Activated naive CD8-positive, alpha-beta T cell treated with anti-CD3 and anti-CD28 coated beads, Interleukin-2, amount 10 ng/mL, durations not matched to agents 7 days and 5 days (primary cell): Measurements from ENCODE around the gene OR4P4. TPM values are rescaled to one million over a fixed set of nuclear protein-coding genes. Genes with fewer than 3 reads are reported as not detected.

ENCODE experiments used
- ATAC-seq: fragments of 150-1000 bp; cut with Tn5 transposase; one replicate; pipeline ENCODE4 v1.10.0; 2021; ENCODE audit warnings: low read depth, moderate library complexity
- POLR2A ChIA-PET: fragments of 350-600 bp; sonication (Branson Sonifier 250); formaldehyde crosslinking; loops from one replicate; lab custom pipeline; 2021; ENCODE audit warnings: antibody characterized with exemption; lab: Charles Lee
- DNase-seq: peaks from one replicate; pipeline ENCODE4 v3.0.0; 2021
- H3K27ac Mint-ChIP-seq: one replicate; pipeline ENCODE4 v1.8.0; 2022; ENCODE audit warnings: mild to moderate bottlenecking, mixed read lengths
- H3K27me3 Mint-ChIP-seq: one replicate; pipeline ENCODE4 v1.8.0; 2022; ENCODE audit warnings: mild to moderate bottlenecking, moderate library complexity, mixed read lengths
- H3K36me3 Mint-ChIP-seq: one replicate; pipeline ENCODE4 v1.8.0; 2021; ENCODE audit warnings: mild to moderate bottlenecking, mixed read lengths
- H3K4me1 Mint-ChIP-seq: one replicate; pipeline ENCODE4 v1.8.0; 2021; ENCODE audit warnings: mixed read lengths
- H3K4me3 Mint-ChIP-seq: one replicate; pipeline ENCODE4 v1.8.0; 2022; ENCODE audit warnings: mild to moderate bottlenecking, moderate library complexity, mixed read lengths
- H3K9me3 Mint-ChIP-seq: one replicate; pipeline ENCODE4 v1.8.0; 2021; ENCODE audit warnings: mixed read lengths
- total RNA-seq, 2 experiments: library from RNA; stranded (reverse); gene quantifications; one replicate each; pipeline ENCODE4 v1.2.3, GENCODE V29; 2021

The OR4P4 gene
- not detected for total RNA-seq

DNA sequence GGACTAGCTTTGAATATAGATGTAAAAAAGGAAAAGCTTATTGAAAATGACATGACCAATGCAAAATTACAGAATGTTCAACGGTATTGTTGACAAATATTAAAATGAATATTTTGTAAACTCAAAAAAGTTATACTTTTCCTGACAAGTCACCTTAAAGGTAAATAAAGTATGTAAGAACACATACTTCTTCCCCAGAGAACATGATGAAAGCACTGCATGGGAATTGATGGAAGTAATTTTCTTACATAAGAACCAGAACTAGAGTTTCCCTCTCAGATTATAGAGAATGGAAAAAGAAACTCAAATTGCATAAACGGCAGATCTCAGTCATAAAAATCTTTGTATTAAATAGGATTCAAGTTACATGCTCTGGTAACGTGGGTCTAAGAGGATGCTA lies at the start of gene OR4P4:
Gene OR4P4 (plus strand): TSS at position 301 of the 400 bp plus-strand sequence.
- H3K4me3 Mint-ChIP-seq = no peak within 1 kb of the TSS
- no peak within 1 kb of the TSS for H3K27ac Mint-ChIP-seq
- ATAC-seq (no peak), DNase-seq (no peak)
- no peaks in the 10 kb centered on the region for H3K27me3 Mint-ChIP-seq
- no peaks in the 10 kb centered on the region for H3K4me1 Mint-ChIP-seq
- H3K9me3 Mint-ChIP-seq = peaks cover 9% of the 10 kb centered on the region
- H3K36me3 Mint-ChIP-seq = no peaks in the 10 kb centered on the region
- POLR2A ChIA-PET = no interaction called here

DNA sequence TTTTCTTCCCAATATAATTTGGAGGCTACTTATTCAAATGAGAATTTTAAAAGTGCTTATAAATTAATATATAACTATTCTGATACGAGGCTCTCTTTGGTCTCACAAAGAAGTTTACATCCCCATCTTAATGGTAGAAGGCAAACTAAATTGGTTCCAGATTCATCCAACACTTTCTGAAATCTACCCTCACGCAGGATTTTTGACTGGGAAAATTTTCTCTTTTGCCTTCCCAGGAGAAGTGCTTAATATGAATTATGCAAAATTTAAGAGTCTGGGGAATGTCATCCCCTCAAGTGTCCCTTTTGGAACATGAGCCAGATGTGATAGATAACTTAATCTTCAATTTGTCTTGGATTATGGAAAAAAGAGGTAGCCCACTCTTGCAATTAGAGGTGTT lies 27.4 kb upstream of the OR4P4 start, which contains the start of gene OR4C11:
Gene OR4C11 (minus strand): TSS at position 101 of the 400 bp plus-strand sequence. CDS start 3,272 bp downstream, outside the sequence.
- H3K4me1 Mint-ChIP-seq = no peaks in the 10 kb centered on the region
- POLR2A ChIA-PET = no interaction called here
- ATAC-seq (no peak), DNase-seq (no peak)
- H3K9me3 Mint-ChIP-seq = peaks cover 6% of the 10 kb centered on the region
- H3K27ac Mint-ChIP-seq = no peak within 1 kb of the TSS
- no peak within 1 kb of the TSS for H3K4me3 Mint-ChIP-seq
- H3K36me3 Mint-ChIP-seq = no peaks in the 10 kb centered on the region
- no peaks in the 10 kb centered on the region for H3K27me3 Mint-ChIP-seq

DNA sequence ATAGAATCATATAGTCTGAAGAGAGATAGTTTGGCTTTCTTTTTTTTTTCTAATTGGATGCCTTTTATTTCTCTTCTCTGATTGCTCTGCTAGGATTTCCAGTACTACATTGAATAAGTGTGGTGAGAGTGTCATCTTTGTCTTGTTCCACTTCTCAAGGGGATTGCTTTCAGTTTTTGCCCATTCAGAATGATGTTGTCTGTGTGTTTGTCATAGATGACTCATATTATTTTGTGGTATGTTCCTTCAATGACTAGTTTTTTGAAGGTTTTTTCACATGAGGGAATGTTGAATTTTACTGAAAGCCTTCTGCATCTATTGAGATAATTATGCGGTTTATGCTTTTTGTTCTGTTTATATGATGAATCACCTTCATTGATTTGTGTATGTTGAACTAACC lies 10.4 kb upstream of the OR4P4 start:
- Mint-ChIP-seq H3K27me3 (no peaks in the 10 kb centered on the region), H3K36me3 (no peaks in the 10 kb centered on the region), H3K4me1 (no peaks in the 10 kb centered on the region), H3K9me3 (peaks cover 23% of the 10 kb centered on the region), H3K27ac (no peak overlapping the region), H3K4me3 (no peak overlapping the region)
- no peak for DNase-seq
- POLR2A ChIA-PET = no interaction called here
- no peak for ATAC-seq

DNA sequence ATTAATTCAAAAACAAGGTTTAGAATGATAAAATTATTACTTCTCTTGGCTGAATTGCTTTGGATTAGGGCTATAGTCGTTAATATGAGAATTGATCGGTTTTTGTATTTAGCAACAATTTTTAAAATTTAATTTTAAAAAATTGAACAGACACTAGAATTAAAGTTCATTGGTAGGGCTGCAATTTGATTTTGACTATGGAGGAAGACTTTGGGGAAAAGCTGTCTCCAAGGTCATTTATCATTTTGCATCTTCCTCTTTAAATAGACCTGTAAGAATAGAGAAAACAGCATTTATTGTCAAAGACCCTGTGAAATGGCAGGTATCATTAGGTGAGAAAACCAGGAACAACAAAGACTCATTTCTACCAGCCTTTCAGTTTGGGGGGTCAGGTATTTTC lies 13.1 kb downstream of the OR4P4 start, which contains the start of gene OR4S2:
Gene OR4S2 (plus strand): TSS at position 301 of the 400 bp plus-strand sequence. CDS start 2,577 bp downstream, outside the sequence.
- no peaks in the 10 kb centered on the region for H3K27me3 Mint-ChIP-seq
- ATAC-seq (no peak), DNase-seq (no peak)
- H3K27ac Mint-ChIP-seq = no peak within 1 kb of the TSS
- no peaks in the 10 kb centered on the region for H3K4me1 Mint-ChIP-seq
- H3K4me3 Mint-ChIP-seq = no peak within 1 kb of the TSS
- H3K36me3 Mint-ChIP-seq = no peaks in the 10 kb centered on the region
- H3K9me3 Mint-ChIP-seq = peaks cover 6% of the 10 kb centered on the region
- POLR2A ChIA-PET = no interaction called here

DNA sequence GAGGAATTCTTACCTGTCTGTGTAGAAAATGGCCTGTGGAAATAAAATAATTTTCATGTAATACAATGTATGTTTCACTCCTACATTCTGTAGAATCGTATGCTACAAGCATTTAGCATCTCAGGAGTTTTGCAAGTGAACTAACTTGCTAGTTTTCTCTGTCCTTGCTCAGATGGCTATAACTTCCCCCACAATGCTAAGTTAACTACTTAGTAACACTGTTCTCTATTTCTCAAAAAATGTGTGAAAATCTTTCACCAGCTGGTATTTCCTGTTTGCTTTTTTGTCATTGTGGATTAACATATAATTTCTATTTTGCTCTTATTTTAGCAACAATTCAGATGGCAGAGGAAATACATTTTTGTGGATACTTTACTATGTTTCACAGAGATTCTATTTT lies 17.6 kb downstream of the OR4P4 start:
- DNase-seq = no peak
- Mint-ChIP-seq H3K4me3 (no peak overlapping the region), H3K27ac (no peak overlapping the region), H3K36me3 (no peaks in the 10 kb centered on the region), H3K9me3 (peaks cover 12% of the 10 kb centered on the region), H3K4me1 (no peaks in the 10 kb centered on the region), H3K27me3 (no peaks in the 10 kb centered on the region)
- no peak for ATAC-seq
- POLR2A ChIA-PET = no interaction called here

DNA sequence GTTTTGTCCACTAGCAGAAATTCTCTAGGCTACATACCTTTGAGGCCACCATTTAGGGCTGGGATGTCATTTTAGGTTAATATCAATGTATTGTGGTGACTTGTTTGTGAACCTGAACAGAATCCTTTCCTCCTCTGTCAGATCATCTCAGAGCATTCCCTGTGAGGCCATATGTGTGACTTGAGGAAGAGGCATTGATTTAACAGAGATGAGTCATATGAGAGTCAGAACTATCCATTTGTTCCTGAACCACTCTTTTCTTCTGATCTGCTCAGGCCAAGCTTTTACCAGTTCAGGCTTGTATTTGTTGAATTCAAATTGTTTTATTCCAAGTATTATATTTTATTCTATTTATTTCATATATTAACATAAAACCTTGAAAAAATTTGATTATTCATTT lies 20.2 kb downstream of the OR4P4 start:
- DNase-seq (no peak), ATAC-seq (no peak)
- Mint-ChIP-seq H3K27ac (no peak overlapping the region), H3K36me3 (no peaks in the 10 kb centered on the region), H3K4me1 (no peaks in the 10 kb centered on the region), H3K9me3 (peaks cover 12% of the 10 kb centered on the region), H3K4me3 (no peak overlapping the region), H3K27me3 (no peaks in the 10 kb centered on the region)
- POLR2A ChIA-PET = no interaction called here

DNA sequence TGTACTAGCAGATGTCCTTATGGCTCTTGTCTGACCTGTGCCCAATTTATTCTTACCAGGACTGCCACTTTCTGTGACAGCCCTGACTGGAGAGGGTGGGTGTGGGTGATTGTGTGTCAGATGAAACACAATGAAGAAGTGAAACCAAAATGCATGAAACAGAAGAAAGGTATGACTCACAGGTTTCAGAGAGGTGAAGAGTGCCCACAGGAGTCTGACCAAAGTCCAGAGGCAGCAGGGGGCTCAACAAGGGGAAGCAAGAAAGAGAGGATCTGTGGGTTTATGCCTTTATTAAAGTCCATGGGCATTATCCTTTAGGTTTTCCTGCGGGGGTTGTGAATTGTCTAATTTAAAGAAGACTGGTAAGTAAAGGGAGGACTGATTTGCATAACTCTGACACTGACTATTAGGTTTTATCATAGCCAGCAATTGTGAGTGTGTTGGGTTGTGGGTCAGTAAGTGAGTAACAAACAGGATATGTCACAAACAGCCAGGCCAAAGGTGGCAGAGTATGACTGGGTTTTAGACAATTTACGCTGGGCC lies 23.2 kb downstream of the OR4P4 start:
- POLR2A ChIA-PET = no interaction called here
- DNase-seq = no peak
- no peaks in the 10 kb centered on the region for H3K4me1 Mint-ChIP-seq
- H3K4me3 Mint-ChIP-seq = no peak overlapping the region
- H3K36me3 Mint-ChIP-seq = no peaks in the 10 kb centered on the region
- no peaks in the 10 kb centered on the region for H3K27me3 Mint-ChIP-seq
- peaks cover 10% of the 10 kb centered on the region for H3K9me3 Mint-ChIP-seq
- no peak for ATAC-seq
- no peak overlapping the region for H3K27ac Mint-ChIP-seq

DNA sequence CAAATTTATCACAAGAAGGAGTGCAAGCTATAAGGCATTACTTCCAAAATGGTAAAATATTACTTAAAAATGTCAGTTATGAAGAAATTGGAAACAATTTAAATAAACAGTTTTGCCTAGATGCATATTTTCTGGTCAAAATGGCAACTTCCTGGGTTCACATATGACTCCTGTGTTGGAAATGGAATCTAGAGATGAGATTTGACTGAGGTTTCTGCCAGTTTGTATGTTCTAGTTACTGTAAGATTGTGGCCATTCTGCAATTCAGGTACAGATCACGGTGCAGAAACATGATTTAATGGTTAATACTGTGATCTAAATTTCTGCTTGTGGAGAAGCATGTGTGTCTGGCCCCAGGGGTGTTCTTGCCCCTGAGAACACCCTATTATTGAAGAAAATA lies 23.7 kb downstream of the OR4P4 start:
- no peak for ATAC-seq
- no peak overlapping the region for H3K27ac Mint-ChIP-seq
- POLR2A ChIA-PET = no interaction called here
- DNase-seq = no peak
- H3K4me1 Mint-ChIP-seq = no peaks in the 10 kb centered on the region
- H3K9me3 Mint-ChIP-seq = peaks cover 8% of the 10 kb centered on the region
- no peak overlapping the region for H3K4me3 Mint-ChIP-seq
- no peaks in the 10 kb centered on the region for H3K27me3 Mint-ChIP-seq
- no peaks in the 10 kb centered on the region for H3K36me3 Mint-ChIP-seq

DNA sequence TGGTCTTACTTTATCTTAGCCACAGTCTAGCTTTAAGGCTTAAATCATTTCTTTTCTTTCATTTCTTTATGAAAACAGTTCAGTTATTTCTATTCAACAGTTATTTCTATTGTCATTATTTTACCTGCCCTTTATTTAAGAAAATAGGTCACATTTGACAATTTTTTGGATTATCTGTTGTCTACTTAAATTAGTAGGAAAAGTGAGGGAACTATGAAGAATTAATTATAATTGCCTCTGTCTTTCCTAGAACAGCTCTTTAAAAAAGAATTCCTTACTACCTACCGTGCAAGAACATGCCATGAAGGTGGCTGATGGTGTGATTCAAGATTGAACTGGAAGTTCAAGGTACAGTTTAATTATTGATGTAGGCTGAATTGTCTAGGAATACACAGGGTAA lies 27.0 kb downstream of the OR4P4 start, which contains the start of gene OR4C6:
Gene OR4C6 (plus strand): TSS at position 301 of the 400 bp plus-strand sequence. CDS start 2,966 bp downstream, outside the sequence.
- Mint-ChIP-seq H3K4me1 (no peaks in the 10 kb centered on the region), H3K36me3 (no peaks in the 10 kb centered on the region), H3K9me3 (peaks cover 6% of the 10 kb centered on the region), H3K27me3 (no peaks in the 10 kb centered on the region), H3K27ac (no peak within 1 kb of the TSS), H3K4me3 (no peak within 1 kb of the TSS)
- ATAC-seq = no peak
- no peak for DNase-seq
- POLR2A ChIA-PET = no interaction called here

DNA sequence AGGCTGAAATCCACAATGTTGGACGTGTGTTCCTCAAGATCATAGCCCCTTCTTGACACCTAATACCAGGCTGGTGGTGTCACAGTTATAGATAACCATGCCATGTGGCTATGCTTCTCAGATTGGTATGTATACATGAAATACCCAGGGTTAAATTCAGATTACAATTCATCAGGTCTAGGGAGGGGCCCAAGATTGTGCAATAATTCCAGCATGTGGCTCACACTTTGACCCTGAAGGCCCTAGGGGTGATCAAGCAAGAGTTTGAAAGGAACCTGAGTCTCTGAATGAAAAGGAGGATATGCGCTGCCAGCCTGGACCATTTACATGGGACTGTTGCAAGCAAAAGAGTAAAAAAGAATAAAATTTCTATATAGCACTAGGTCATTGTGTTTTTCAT lies 34.5 kb downstream of the OR4P4 start:
- Mint-ChIP-seq H3K36me3 (no peaks in the 10 kb centered on the region), H3K9me3 (peaks cover 4% of the 10 kb centered on the region), H3K4me3 (no peak overlapping the region), H3K27ac (no peak overlapping the region), H3K4me1 (no peaks in the 10 kb centered on the region), H3K27me3 (no peaks in the 10 kb centered on the region)
- DNase-seq (no peak), ATAC-seq (no peak)
- POLR2A ChIA-PET = no interaction called here

DNA sequence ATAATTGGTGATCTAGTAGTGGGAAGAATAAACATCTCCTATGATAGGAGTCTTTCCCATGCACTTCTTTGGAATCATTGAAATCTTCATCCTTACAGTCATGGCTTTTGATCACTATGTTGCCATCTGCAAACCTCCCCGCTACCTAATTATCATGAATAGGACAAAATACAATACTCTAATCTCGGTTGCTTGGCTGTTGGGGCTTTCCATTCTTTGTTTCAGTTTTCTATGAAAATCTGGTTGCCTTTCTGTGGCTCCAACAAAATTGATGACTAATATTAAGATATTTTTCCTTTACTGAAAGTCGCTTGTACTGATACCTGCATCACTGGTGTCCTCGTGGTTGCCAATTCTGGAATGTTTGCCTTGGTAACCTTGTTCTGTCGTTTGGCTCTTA lies 38.9 kb downstream of the OR4P4 start:
- POLR2A ChIA-PET = no interaction called here
- Mint-ChIP-seq H3K27me3 (no peaks in the 10 kb centered on the region), H3K9me3 (peaks cover 1% of the 10 kb centered on the region), H3K4me1 (no peaks in the 10 kb centered on the region), H3K27ac (no peak overlapping the region), H3K4me3 (no peak overlapping the region), H3K36me3 (no peaks in the 10 kb centered on the region)
- DNase-seq = no peak
- ATAC-seq = no peak

Other genes starting within 250 kb of the OR4P4 start
- gene OR4C15, start 80.6 kb upstream of the OR4P4 start, total RNA-seq = not detected
- gene OR4C16, start 63.0 kb upstream of the OR4P4 start, total RNA-seq = not detected
- gene OR4C11, start 27.5 kb upstream of the OR4P4 start, total RNA-seq = not detected
- gene OR4S2, start 13.2 kb downstream of the OR4P4 start, total RNA-seq = not detected
- not detected for gene OR4C6, start 27.1 kb downstream of the OR4P4 start, total RNA-seq
- gene OR5D13, start 138.3 kb downstream of the OR4P4 start, total RNA-seq = not detected
- not detected for gene OR5D14, start 160.4 kb downstream of the OR4P4 start, total RNA-seq
- gene OR5L1, start 176.3 kb downstream of the OR4P4 start, total RNA-seq = not detected
- not detected for gene OR5D18, start 184.5 kb downstream of the OR4P4 start, total RNA-seq
- gene OR5L2, start 192.1 kb downstream of the OR4P4 start, total RNA-seq = not detected
- gene OR5D16, start 203.6 kb downstream of the OR4P4 start, total RNA-seq = not detected
- not detected for gene TRIM51, start 248.2 kb downstream of the OR4P4 start, total RNA-seq